SK-N-MC (cell line): Measurements from ENCODE around the gene SIPA1L2.

Experiments
- DNase-seq: peaks from one replicate; pipeline ENCODE4 v3.0.0-alpha.2; 2011; ENCODE audit warnings: low read depth, low spot score
- H3K27ac ChIP-seq: fragments of 200-600 bp; sonication (generic); 2 replicates; pipeline ENCODE4 v1.5.1; 2016; ENCODE audit warnings: mixed run types
- H3K36me3 ChIP-seq: fragments of 200-600 bp; sonication (generic); 2 replicates; pipeline ENCODE4 v1.6.1; 2017; ENCODE audit warnings: antibody characterized with exemption, low read length, mixed read lengths; ENCODE audit not compliant: insufficient read depth
- H3K4me3 ChIP-seq: fragments of 200-600 bp; sonication (generic); 2 replicates; pipeline ENCODE4 v1.5.1; 2016
- H3K9ac ChIP-seq: fragments of 200-600 bp; sonication (generic); 2 replicates; pipeline ENCODE4 v1.8.0; 2017; ENCODE audit warnings: mixed run types, mixed read lengths; ENCODE audit not compliant: insufficient read length
- H3K9me3 ChIP-seq: fragments of 200-600 bp; sonication (generic); 2 replicates; pipeline ENCODE4 v1.6.1; 2017; ENCODE audit warnings: low read depth, mild to moderate bottlenecking, antibody characterized with exemption, low read length, moderate library complexity, mixed read lengths
- EZH2 ChIP-seq: fragments of 200-600 bp; sonication (generic); IDR thresholded peaks from one replicate; pipeline ENCODE4 v1.6.1; 2017; ENCODE audit warnings: antibody characterized with exemption
- FOXP2 ChIP-seq: optimal IDR thresholded peaks from 2 replicates; pipeline ENCODE3; 2011; ENCODE audit warnings: mild to moderate bottlenecking, moderate library complexity; ENCODE audit not compliant: insufficient read depth; ENCODE audit errors: extremely low read length, control extremely low read depth
- POLR2AphosphoS5 ChIP-seq: IDR thresholded peaks from 2 replicates; pipeline ENCODE4 v1.6.1; 2012; ENCODE audit warnings: mild to moderate bottlenecking, low read depth, low read length, borderline replicate concordance

SIPA1L2 gene

GRCh38 chr1:232636799-232637198, 6.9 kb upstream of the SIPA1L2 start:
- Histone ChIP-seq H3K36me3 (no peaks in the 10 kb centered on the region), H3K4me3 (no peak overlapping the region), H3K9ac (no peak overlapping the region), H3K27ac (no peak overlapping the region), H3K9me3 (no peaks in the 10 kb centered on the region)
- TF ChIP-seq POLR2AphosphoS5 (no peak), EZH2 (no peak)
- no peak for DNase-seq

GRCh38 chr1:232635778-232636356, 5.9 kb upstream of the SIPA1L2 start:
- no peaks in the 10 kb centered on the region for H3K36me3 ChIP-seq
- no peak overlapping the region for H3K4me3 ChIP-seq
- H3K9ac ChIP-seq = no peak overlapping the region
- H3K9me3 ChIP-seq = no peaks in the 10 kb centered on the region
- no peak overlapping the region for H3K27ac ChIP-seq
- TF ChIP-seq FOXP2 = no peak
- no peak for TF ChIP-seq POLR2AphosphoS5
- no peak for TF ChIP-seq EZH2
- DNase-seq = no peak

GRCh38 chr1:232635279-232635678, 5.3 kb upstream of the SIPA1L2 start:
- no peak overlapping the region for H3K27ac ChIP-seq
- no peaks in the 10 kb centered on the region for H3K9me3 ChIP-seq
- no peak overlapping the region for H3K9ac ChIP-seq
- H3K4me3 ChIP-seq = no peak overlapping the region
- no peak for TF ChIP-seq POLR2AphosphoS5
- no peak for TF ChIP-seq EZH2
- TF ChIP-seq FOXP2 = no peak
- no peak for DNase-seq
- no peaks in the 10 kb centered on the region for H3K36me3 ChIP-seq

GRCh38 chr1:232634096-232634495, 4.2 kb upstream of the SIPA1L2 start:
- no peak for TF ChIP-seq FOXP2
- H3K27ac ChIP-seq = no peak overlapping the region

GRCh38 chr1:232630894-232631195, 912 bp upstream of the SIPA1L2 start:
- Histone ChIP-seq H3K4me3 (peak overlapping the region; percentile 80), H3K36me3 (no peaks in the 10 kb centered on the region), H3K27ac (no peak overlapping the region), H3K9ac (no peak overlapping the region), H3K9me3 (no peaks in the 10 kb centered on the region)
- TF ChIP-seq EZH2 (no peak), POLR2AphosphoS5 (no peak), FOXP2 (no peak)
- no peak for DNase-seq

More at GRCh38 chr1:232634096-232634495, 4.2 kb upstream of the SIPA1L2 start:
- no peak overlapping the region for H3K9ac ChIP-seq
- no peak for DNase-seq
- no peaks in the 10 kb centered on the region for H3K9me3 ChIP-seq
- H3K4me3 ChIP-seq = no peak overlapping the region
- no peaks in the 10 kb centered on the region for H3K36me3 ChIP-seq

GRCh38 chr1:232629250-232630046, 485 bp downstream of the SIPA1L2 start:
- Histone ChIP-seq H3K36me3 (no peaks in the 10 kb centered on the region), H3K27ac (no peak overlapping the region), H3K9me3 (no peaks in the 10 kb centered on the region), H3K9ac (no peak overlapping the region), H3K4me3 (peak overlapping the region; percentile 80)
- no peak for DNase-seq
- TF ChIP-seq EZH2 (peak; percentile 78), FOXP2 (no peak)

- TF ChIP-seq POLR2AphosphoS5 = no peak
- TF ChIP-seq FOXP2 = no peak
- peak overlapping the region; percentile 80 for H3K4me3 ChIP-seq
- no peaks in the 10 kb centered on the region for H3K36me3 ChIP-seq
- H3K9me3 ChIP-seq = no peaks in the 10 kb centered on the region
- DNase-seq = no peak
- H3K27ac ChIP-seq = no peak overlapping the region
- H3K9ac ChIP-seq = no peak overlapping the region
Observed at GRCh38 chr1:232628335-232629249, 1.3 kb downstream of the SIPA1L2 start.

GRCh38 chr1:232627645-232628334, 2.1 kb downstream of the SIPA1L2 start:
- no peak overlapping the region for H3K9ac ChIP-seq
- no peak for DNase-seq
- no peak overlapping the region for H3K4me3 ChIP-seq
- TF ChIP-seq EZH2 (no peak), POLR2AphosphoS5 (no peak), FOXP2 (no peak)
- no peaks in the 10 kb centered on the region for H3K36me3 ChIP-seq
- no peak overlapping the region for H3K27ac ChIP-seq
- no peaks in the 10 kb centered on the region for H3K9me3 ChIP-seq
